Fibroblast of peridontal ligament (primary cell): ENCODE results near the gene OR10V1.

Experiments
- DNase-seq: peaks from one replicate; pipeline ENCODE4 v3.0.0-alpha.2; 2010; ENCODE audit errors: extremely low read depth

The OR10V1 gene

DNA sequence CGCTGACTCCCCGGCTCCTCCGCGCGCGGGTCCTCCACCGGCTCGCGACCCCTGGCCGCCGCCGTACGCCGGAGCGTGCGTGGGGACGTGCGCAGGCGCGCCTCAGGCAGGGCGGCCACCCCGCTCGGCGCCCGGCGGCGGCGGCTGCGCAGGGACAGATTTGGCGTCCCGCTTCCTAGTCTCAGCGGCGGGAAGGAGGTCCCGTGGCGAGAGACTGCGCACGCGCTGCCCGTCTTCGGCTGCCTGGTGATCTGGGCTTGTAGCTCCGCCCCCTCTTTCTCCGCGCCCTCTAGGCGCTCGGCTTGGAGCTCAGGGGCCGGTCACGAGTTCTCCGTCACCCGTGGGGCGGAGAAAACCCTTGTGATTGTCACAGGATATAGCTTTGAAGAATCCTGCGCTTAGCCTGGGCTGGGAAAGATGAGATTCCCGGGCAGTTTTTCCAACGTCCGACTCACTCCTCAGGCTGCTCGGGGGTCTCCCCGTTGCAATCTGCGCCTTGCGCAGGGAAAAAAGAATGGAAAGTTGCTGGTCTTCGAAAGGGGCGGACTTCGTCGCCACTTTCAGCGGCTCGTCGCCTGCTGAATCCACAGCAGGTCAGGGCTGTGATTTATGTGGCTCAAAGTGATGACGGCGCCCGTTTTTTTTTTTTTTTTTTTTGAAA lies 44.6 kb downstream of the OR10V1 start, which contains the start of gene PATL1:
PATL1 (minus strand) TSS at position 88 of the 661 bp plus-strand sequence. CDS start 142 bp downstream, outside the sequence.
- DNase-seq = peak; percentile 99

DNA sequence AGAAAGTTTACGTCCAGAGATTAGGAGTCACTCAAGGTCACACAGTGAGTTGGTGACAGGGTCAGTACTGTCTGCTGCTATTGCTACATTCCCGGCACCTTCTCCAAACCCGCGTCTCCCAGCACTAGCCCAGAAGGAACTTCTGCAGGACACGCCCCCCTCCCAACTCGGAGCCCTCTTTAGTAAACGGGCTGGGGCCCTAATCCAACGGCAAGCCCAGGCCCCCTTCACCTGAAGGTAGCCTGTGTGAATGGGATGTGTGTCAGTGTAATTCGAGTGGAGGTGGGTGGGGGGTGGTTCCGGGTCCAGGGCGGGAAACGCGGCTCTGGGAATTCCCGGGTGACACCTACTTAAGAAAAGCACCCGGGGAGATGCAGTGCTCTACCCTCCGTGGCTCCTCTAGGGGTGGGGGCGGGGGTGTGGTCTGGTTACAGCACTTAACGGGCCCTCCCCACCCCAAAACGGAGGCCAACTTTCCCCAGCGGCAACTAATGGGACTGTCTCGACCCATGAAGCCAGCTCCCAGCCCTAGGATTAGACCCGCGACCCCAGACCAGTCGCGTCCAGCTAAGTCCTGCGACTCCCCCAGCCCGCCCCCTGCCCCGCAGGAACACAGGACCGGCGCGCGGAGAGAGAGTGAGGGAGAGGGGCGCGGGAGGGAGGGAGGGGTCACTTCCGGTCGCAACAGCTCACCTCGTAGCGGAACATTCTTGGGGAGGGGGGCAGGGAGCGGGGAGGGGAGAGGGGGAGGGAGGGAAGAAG lies 45.3 kb downstream of the OR10V1 start:
- DNase-seq = peak; percentile 34

DNA sequence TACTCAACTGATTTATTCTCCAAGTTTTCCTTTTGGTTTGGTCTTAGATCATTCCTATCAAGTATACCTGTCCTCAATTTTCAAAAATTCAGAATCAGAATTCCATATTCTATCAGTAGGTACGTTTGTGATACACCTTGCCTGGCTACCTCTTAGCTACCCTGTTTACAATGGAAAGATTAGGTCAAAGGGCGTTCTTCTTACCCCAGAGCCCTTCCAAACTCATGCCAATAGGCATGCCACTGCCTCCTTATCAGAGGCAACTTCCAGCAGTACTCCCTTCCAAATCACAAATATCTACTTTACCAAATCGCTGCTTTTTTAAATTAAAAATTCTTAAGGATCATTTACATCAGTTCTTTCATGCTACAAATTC lies 45.8 kb downstream of the OR10V1 start:
- DNase-seq = no peak

DNA sequence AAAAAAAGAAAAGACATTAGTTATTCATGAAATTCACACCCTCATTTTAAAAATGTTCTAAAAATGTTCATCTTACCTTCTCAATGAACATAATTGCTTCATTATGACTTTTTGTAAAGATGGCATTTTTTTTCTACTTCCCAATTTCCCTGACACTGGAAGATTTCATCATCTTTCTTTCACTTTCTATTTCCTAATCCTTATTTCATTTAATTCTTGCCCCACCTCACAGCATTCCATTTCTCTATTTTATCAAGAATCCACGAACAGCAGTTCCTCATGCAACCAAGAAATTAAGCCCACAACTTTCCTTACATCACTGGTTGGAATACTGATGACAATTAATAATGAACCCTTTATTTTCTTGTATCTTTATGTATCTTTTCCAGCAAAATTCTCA lies 46.7 kb downstream of the OR10V1 start:
- DNase-seq = peak; percentile 57
